Liver (tissue), 9 donors: ENCODE measurements around the gene CELF4. TPM values are rescaled to one million over a fixed set of nuclear protein-coding genes. Genes with fewer than 3 reads are reported as not detected.

Experiments
- DNase-seq: peaks from one replicate; pipeline ENCODE4 v3.0.0-alpha.2; 2017; ENCODE audit warnings: low spot score
- H3K27ac ChIP-seq, 2 donors: one replicate each; pipeline ENCODE4 v1.7.0; 2013; ENCODE audit warnings: inconsistent platforms in 2 of 2, low read length in 2 of 2, control low read depth in 1 of 2, low read depth in 1 of 2, mild to moderate bottlenecking in 1 of 2
- H3K27me3 ChIP-seq, 4 donors: one replicate each; pipeline versions ENCODE4 v1.6.1 to v1.7.0; 2013; ENCODE audit warnings: low read length in 3 of 4, inconsistent platforms in 1 of 4, mild to moderate bottlenecking in 1 of 4, moderate library complexity in 1 of 4; ENCODE audit not compliant: control insufficient read depth in 4 of 4, insufficient read depth in 4 of 4
- H3K36me3 ChIP-seq, 4 donors: one replicate each; pipeline versions ENCODE4 v1.6.1 to v1.7.0; 2013; ENCODE audit warnings: low read length in 3 of 4, mild to moderate bottlenecking in 3 of 4, low read depth in 1 of 4, moderate library complexity in 1 of 4; ENCODE audit not compliant: control insufficient read depth in 4 of 4, insufficient read depth in 3 of 4
- H3K4me1 ChIP-seq, 4 donors: one replicate each; pipeline versions ENCODE4 v1.6.1 to v1.7.0; 2013; ENCODE audit warnings: low read length in 3 of 4, mild to moderate bottlenecking in 3 of 4, moderate library complexity in 1 of 4; ENCODE audit not compliant: control insufficient read depth in 4 of 4, insufficient read depth in 4 of 4
- H3K4me3 ChIP-seq, 3 donors: one replicate each; pipeline versions ENCODE4 v1.6.1 to v1.7.0; 2013; ENCODE audit warnings: low read length in 3 of 3, control low read depth in 1 of 3, low read depth in 1 of 3, mild to moderate bottlenecking in 1 of 3
- H3K9ac ChIP-seq, 2 donors: one replicate each; pipeline ENCODE4 v1.7.0; 2013; ENCODE audit warnings: low read length in 2 of 2, mild to moderate bottlenecking in 2 of 2, moderate library complexity in 2 of 2, control low read depth in 1 of 2, low read depth in 1 of 2
- H3K9me3 ChIP-seq, 4 donors: one replicate each; pipeline versions ENCODE4 v1.6.1 to v1.7.0; 2013; ENCODE audit warnings: low read length in 3 of 4; ENCODE audit not compliant: control insufficient read depth in 4 of 4
- ATF3 ChIP-seq: IDR thresholded peaks from 2 replicates; pipeline ENCODE4 v1.6.1; 2016; ENCODE audit warnings: antibody characterized with exemption
- CTCF ChIP-seq: fragments of 150-350 bp; IDR thresholded peaks from 2 replicates; pipeline ENCODE4 v1.5.1; 2017; ENCODE audit warnings: improper control_type of control experiment, low read depth, low read length; ENCODE audit not compliant: missing input control
- EGR1 ChIP-seq, 2 donors: IDR thresholded peaks; 2 replicates each; pipeline ENCODE4 v1.6.1; 2016 to 2018; ENCODE audit warnings: antibody characterized with exemption in 2 of 2, low read depth in 2 of 2
- FOXA1 ChIP-seq: IDR thresholded peaks from 2 replicates; pipeline ENCODE4 v1.6.1; 2016; ENCODE audit warnings: antibody characterized with exemption
- FOXA2 ChIP-seq: IDR thresholded peaks from 2 replicates; pipeline ENCODE4 v1.6.1; 2016; ENCODE audit warnings: antibody characterized with exemption
- GABPA ChIP-seq, 2 donors: IDR thresholded peaks in 1 of 2; conservative IDR thresholded peaks in 1 of 2; 2 replicates each; pipeline ENCODE4 v1.6.1; 2016; ENCODE audit warnings: antibody characterized with exemption in 2 of 2, mild to moderate bottlenecking in 1 of 2, moderate library complexity in 1 of 2
- HNF4A ChIP-seq, 2 donors: conservative IDR thresholded peaks; 2 replicates each; pipeline ENCODE4 v1.6.1; 2016; ENCODE audit warnings: antibody characterized with exemption in 2 of 2, mild to moderate bottlenecking in 2 of 2
- HNF4G ChIP-seq: IDR thresholded peaks from 2 replicates; pipeline ENCODE4 v1.6.1; 2016; ENCODE audit warnings: antibody characterized with exemption
- JUND ChIP-seq, 2 donors: IDR thresholded peaks; 2 replicates each; pipeline ENCODE4 v1.6.1; 2016; ENCODE audit warnings: antibody characterized with exemption in 2 of 2
- MAX ChIP-seq: IDR thresholded peaks from 2 replicates; pipeline ENCODE4 v1.6.1; 2016; ENCODE audit warnings: antibody characterized with exemption
- NR2F2 ChIP-seq: IDR thresholded peaks from 2 replicates; pipeline ENCODE4 v1.6.1; 2016; ENCODE audit warnings: antibody characterized with exemption
- RAD21 ChIP-seq, 2 donors: IDR thresholded peaks; 2 replicates each; pipeline ENCODE4 v1.6.1; 2016; ENCODE audit warnings: antibody characterized with exemption in 2 of 2, mild to moderate bottlenecking in 2 of 2
- RXRA ChIP-seq, 2 donors: IDR thresholded peaks; 2 replicates each; pipeline ENCODE4 v1.6.1; 2017 to 2018; ENCODE audit warnings: antibody characterized with exemption in 2 of 2, mild to moderate bottlenecking in 1 of 2
- SP1 ChIP-seq: IDR thresholded peaks from 2 replicates; pipeline ENCODE4 v1.6.1; 2018; ENCODE audit warnings: antibody characterized with exemption, mild to moderate bottlenecking
- TAF1 ChIP-seq: conservative IDR thresholded peaks from 2 replicates; pipeline ENCODE4 v1.6.1; 2016; ENCODE audit warnings: antibody characterized with exemption, mild to moderate bottlenecking
- YY1 ChIP-seq: IDR thresholded peaks from 2 replicates; pipeline ENCODE4 v1.6.1; 2016; ENCODE audit warnings: antibody characterized with exemption, mild to moderate bottlenecking
- ZBTB33 ChIP-seq: IDR thresholded peaks from 2 replicates; pipeline ENCODE4 v1.6.1; 2016; ENCODE audit warnings: antibody characterized with exemption
- WGBS: extraction: QIAGEN DNeasy Blood & Tissue Kit; methylation state at CpG from one replicate; pipeline ENCODE4 v1.1.7; 2013; 5-methylcytosine and 5-hydroxymethylcytosine counted together
- polyA plus RNA-seq, 2 donors: library from polyadenylated mRNA; stranded (reverse) in 1 of 2; unstranded in 1 of 2; fragments of 200-250 nt in 1 of 2; fragments of >200 nt in 1 of 2; fragmentation: Nextera tagmentation in 1 of 2; extraction: Ambion mirVana in 1 of 2; gene quantifications; one replicate each; pipeline versions ENCODE4 v1.2.1 to v1.2.3, GENCODE V29; 2013 to 2015
- total RNA-seq, 2 donors: library from RNA; depleted of rRNA; stranded (reverse); fragments of >200 nt; gene quantifications; one replicate each; pipeline ENCODE4 v1.2.3, GENCODE V29; 2014
- TF ChIP-seq, protein P1 (sequence below): IDR thresholded peaks from 2 replicates; pipeline ENCODE4 v1.6.1; 2016; ENCODE audit warnings: antibody characterized with exemption, mild to moderate bottlenecking
- donor health status: healthy.
- donor health status: healthy.
- donor health status: healthy.
- donor health status: healthy.
- donor health status: healthy.

Gene CELF4
- total and polyA plus RNA-seq, 4 donors, result 0.08 to 0.28 (median 0.21) TPM; not detected in 1

DNA sequence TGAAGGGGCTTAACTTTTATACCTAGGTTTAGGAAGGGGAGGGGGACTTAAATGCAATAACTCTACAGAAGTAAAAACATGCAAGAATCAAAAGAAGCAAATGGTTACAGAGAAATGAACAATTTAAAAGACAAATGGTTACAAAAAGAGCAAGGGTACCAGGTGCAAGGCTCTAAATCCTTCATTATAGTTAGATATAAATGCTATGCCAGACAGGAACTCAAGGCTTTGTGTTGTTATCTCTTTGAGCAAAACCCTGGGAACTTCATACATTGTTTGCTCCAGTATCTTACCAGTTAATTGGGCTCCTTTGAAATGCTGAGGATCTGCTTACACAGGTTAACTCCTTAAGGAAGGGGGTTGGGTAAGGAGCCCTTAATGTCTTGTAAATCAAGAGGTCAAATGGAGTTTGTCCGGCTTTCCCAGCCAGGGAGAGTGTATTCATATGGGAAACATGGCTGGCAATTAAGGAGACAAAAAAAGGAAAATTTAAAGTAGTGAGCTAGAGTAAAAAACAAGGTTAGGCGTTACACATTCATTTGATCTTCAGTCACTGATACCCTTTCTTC lies 347.5 kb downstream of the CELF4 start (continued):
- TF ChIP-seq, protein P1, sequence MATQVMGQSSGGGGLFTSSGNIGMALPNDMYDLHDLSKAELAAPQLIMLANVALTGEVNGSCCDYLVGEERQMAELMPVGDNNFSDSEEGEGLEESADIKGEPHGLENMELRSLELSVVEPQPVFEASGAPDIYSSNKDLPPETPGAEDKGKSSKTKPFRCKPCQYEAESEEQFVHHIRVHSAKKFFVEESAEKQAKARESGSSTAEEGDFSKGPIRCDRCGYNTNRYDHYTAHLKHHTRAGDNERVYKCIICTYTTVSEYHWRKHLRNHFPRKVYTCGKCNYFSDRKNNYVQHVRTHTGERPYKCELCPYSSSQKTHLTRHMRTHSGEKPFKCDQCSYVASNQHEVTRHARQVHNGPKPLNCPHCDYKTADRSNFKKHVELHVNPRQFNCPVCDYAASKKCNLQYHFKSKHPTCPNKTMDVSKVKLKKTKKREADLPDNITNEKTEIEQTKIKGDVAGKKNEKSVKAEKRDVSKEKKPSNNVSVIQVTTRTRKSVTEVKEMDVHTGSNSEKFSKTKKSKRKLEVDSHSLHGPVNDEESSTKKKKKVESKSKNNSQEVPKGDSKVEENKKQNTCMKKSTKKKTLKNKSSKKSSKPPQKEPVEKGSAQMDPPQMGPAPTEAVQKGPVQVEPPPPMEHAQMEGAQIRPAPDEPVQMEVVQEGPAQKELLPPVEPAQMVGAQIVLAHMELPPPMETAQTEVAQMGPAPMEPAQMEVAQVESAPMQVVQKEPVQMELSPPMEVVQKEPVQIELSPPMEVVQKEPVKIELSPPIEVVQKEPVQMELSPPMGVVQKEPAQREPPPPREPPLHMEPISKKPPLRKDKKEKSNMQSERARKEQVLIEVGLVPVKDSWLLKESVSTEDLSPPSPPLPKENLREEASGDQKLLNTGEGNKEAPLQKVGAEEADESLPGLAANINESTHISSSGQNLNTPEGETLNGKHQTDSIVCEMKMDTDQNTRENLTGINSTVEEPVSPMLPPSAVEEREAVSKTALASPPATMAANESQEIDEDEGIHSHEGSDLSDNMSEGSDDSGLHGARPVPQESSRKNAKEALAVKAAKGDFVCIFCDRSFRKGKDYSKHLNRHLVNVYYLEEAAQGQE, result no peak
- no peak for TF ChIP-seq FOXA1
- no peak for TF ChIP-seq FOXA2
- no peak for TF ChIP-seq TAF1
- no peak for TF ChIP-seq GABPA (IDR thresholded peaks at IDR 0.05 in 1 of 2, conservative IDR thresholded peaks at IDR 0.05 in 1 of 2)
- no peak for TF ChIP-seq SP1
- TF ChIP-seq RXRA (IDR thresholded peaks at IDR 0.05), result no peak
- no peak for TF ChIP-seq RAD21 (IDR thresholded peaks at IDR 0.05)

GRCh38 chr18:37210781-37211180 lies 354.8 kb downstream of the CELF4 start:
- no peaks in the 10 kb centered on the region for H3K27me3 ChIP-seq
- 95% methylated on average over 1 of the region's 1 CpG for WGBS
- no peak for DNase-seq
- no peaks in the 10 kb centered on the region for H3K4me1 ChIP-seq
- no peak for TF ChIP-seq FOXA1
- TF ChIP-seq NR2F2, result no peak
- TF ChIP-seq, protein P1, result no peak
- TF ChIP-seq ATF3, result no peak
- TF ChIP-seq SP1, result no peak
- no peak for TF ChIP-seq HNF4A (conservative IDR thresholded peaks at IDR 0.05)
- TF ChIP-seq CTCF, result no peak
- no peak for TF ChIP-seq EGR1 (IDR thresholded peaks at IDR 0.05; ENCODE audit: low read depth in 2 of 2)
- TF ChIP-seq RAD21 (IDR thresholded peaks at IDR 0.05), result no peak
- no peak for TF ChIP-seq JUND (IDR thresholded peaks at IDR 0.05)
- no peak for TF ChIP-seq ZBTB33
- TF ChIP-seq RXRA (IDR thresholded peaks at IDR 0.05), result no peak
- TF ChIP-seq TAF1, result no peak
- no peak for TF ChIP-seq HNF4G
- no peak for TF ChIP-seq YY1
- no peak for TF ChIP-seq MAX
- TF ChIP-seq GABPA (IDR thresholded peaks at IDR 0.05 in 1 of 2, conservative IDR thresholded peaks at IDR 0.05 in 1 of 2), result no peak
- no peak for TF ChIP-seq FOXA2
- H3K36me3 ChIP-seq, result no peaks in the 10 kb centered on the region
- H3K27ac ChIP-seq, result no peak overlapping the region
- H3K9me3 ChIP-seq, result no peaks in the 10 kb centered on the region
- H3K4me3 ChIP-seq, result no peak overlapping the region
- no peak overlapping the region for H3K9ac ChIP-seq
